ENCODE measurements around the gene RTKN. TPM values are rescaled to one million over a fixed set of nuclear protein-coding genes. Genes with fewer than 3 reads are reported as not detected.
A peak's percentile ranks its signal among the peaks of the same experiment; 100 is the strongest.
"Not testable (repeated sequence)": the region's sequence is repeated elsewhere in the genome, so short reads cannot be mapped to it uniquely, and the experiment has no call there.

RTKN gene
- polyA plus RNA-seq, 2 donors, result 20.2 to 20.8 TPM

GRCh38 chr2:74425523-74425922 is 16.2 kb downstream of the RTKN start:
- H3K36me3 ChIP-seq (ENCODE audit: control insufficient read depth in 2 of 2, insufficient read depth in 2 of 2, low read length in 1 of 2), result peaks cover 7 to 13% of the 10 kb centered on the region in 2 donors
- WGBS, 2 donors, result 55 to 74% methylated on average over 7 of the region's 7 CpGs

DNA sequence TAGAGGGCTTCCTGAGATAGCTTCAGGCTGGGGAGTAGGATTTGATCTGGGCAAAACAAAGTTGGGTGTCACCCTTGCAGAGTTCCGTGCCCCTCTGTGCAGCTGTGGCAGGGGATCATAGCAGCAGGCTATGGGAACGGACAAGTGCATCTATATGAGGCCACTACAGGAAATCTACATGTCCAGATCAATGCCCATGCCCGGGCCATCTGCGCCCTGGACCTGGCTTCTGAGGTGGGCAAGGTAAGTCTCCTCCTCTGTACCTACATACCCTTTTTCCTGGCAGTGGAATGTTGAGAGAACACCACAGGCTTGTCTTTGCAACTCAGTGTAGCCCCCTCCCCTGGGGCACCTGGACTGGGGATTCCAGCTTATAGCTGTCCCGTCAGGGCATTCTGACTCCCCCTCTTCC is 16.7 kb downstream of the RTKN start:
- Histone ChIP-seq H3K27ac (ENCODE audit: low read depth in 2 of 2, low read length in 1 of 2) (peak overlapping the region in 1 of 2 donors; percentile 3), H3K9me3 (ENCODE audit: control insufficient read depth in 2 of 2, insufficient read depth in 1 of 2, low read depth in 1 of 2, low read length in 1 of 2) (no peaks in the 10 kb centered on the region), H3K36me3 (ENCODE audit: control insufficient read depth in 2 of 2, insufficient read depth in 2 of 2, low read length in 1 of 2) (peaks cover 7 to 13% of the 10 kb centered on the region in 2 donors), H3K4me3 (ENCODE audit: low read depth in 1 of 2, low read length in 2 of 2) (no peak overlapping the region), H3K27me3 (ENCODE audit: control insufficient read depth in 1 of 2, insufficient read depth in 2 of 2, low read length in 2 of 2) (no peaks in the 10 kb centered on the region), H3K4me1 (ENCODE audit: control insufficient read depth in 2 of 2, insufficient read depth in 2 of 2, low read length in 1 of 2) (peaks cover 0 to 8% of the 10 kb centered on the region in 2 donors)
- 76 to 77% methylated on average over 5 of the region's 5 CpGs for WGBS, 2 donors

More at GRCh38 chr2:74425523-74425922, 16.2 kb downstream of the RTKN start:
- Histone ChIP-seq H3K4me3 (ENCODE audit: low read depth in 1 of 2, low read length in 2 of 2) (no peak overlapping the region), H3K27ac (ENCODE audit: low read depth in 2 of 2, low read length in 1 of 2) (peak overlapping the region in 1 of 2 donors; percentile 3), H3K27me3 (ENCODE audit: control insufficient read depth in 1 of 2, insufficient read depth in 2 of 2, low read length in 2 of 2) (no peaks in the 10 kb centered on the region), H3K9me3 (ENCODE audit: control insufficient read depth in 2 of 2, insufficient read depth in 1 of 2, low read depth in 1 of 2, low read length in 1 of 2) (no peaks in the 10 kb centered on the region), H3K4me1 (ENCODE audit: control insufficient read depth in 2 of 2, insufficient read depth in 2 of 2, low read length in 1 of 2) (peaks cover 0 to 8% of the 10 kb centered on the region in 2 donors)

GRCh38 chr2:74424139-74424992 is 17.4 kb downstream of the RTKN start:
- WGBS, 2 donors, result 82 to 83% methylated on average over 5 of the region's 5 CpGs
- peaks cover 0 to 8% of the 10 kb centered on the region in 2 donors for H3K4me1 ChIP-seq (ENCODE audit: control insufficient read depth in 2 of 2, insufficient read depth in 2 of 2, low read length in 1 of 2)
- no peaks in the 10 kb centered on the region for H3K27me3 ChIP-seq (ENCODE audit: control insufficient read depth in 1 of 2, insufficient read depth in 2 of 2, low read length in 2 of 2)
- peaks cover 7 to 10% of the 10 kb centered on the region in 2 donors for H3K36me3 ChIP-seq (ENCODE audit: control insufficient read depth in 2 of 2, insufficient read depth in 2 of 2, low read length in 1 of 2)
- no peak overlapping the region for H3K4me3 ChIP-seq (ENCODE audit: low read depth in 1 of 2, low read length in 2 of 2)
- H3K27ac ChIP-seq (ENCODE audit: low read depth in 2 of 2, low read length in 1 of 2), result no peak overlapping the region
- no peaks in the 10 kb centered on the region for H3K9me3 ChIP-seq (ENCODE audit: control insufficient read depth in 2 of 2, insufficient read depth in 1 of 2, low read depth in 1 of 2, low read length in 1 of 2)

- WGBS, 2 donors, result 76% methylated on average over 9 of the region's 9 CpGs
- no peaks in the 10 kb centered on the region for H3K27me3 ChIP-seq (ENCODE audit: control insufficient read depth in 1 of 2, insufficient read depth in 2 of 2, low read length in 2 of 2)
Measured at GRCh38 chr2:74423231-74424095, 18.3 kb downstream of the RTKN start.

GRCh38 chr2:74421221-74421870 is 20.4 kb downstream of the RTKN start, which contains the start of the genes C2orf81 and WDR54:
C2orf81 (minus strand) TSS chr2:74421619; CDS start chr2:74421560, 59 bp downstream.
WDR54 (plus strand) TSS chr2:74421730; CDS start chr2:74422154, 424 bp downstream.
- WGBS, 2 donors, result 0% methylated on average over 52 to 57 of the region's 57 CpGs
- Histone ChIP-seq H3K36me3 (ENCODE audit: control insufficient read depth in 2 of 2, insufficient read depth in 2 of 2, low read length in 1 of 2) (no peaks in the 10 kb centered on the region), H3K4me1 (ENCODE audit: control insufficient read depth in 2 of 2, insufficient read depth in 2 of 2, low read length in 1 of 2) (peaks cover 0 to 8% of the 10 kb centered on the region in 2 donors), H3K9me3 (ENCODE audit: control insufficient read depth in 2 of 2, insufficient read depth in 1 of 2, low read depth in 1 of 2, low read length in 1 of 2) (no peaks in the 10 kb centered on the region), H3K27me3 (ENCODE audit: control insufficient read depth in 1 of 2, insufficient read depth in 2 of 2, low read length in 2 of 2) (no peaks in the 10 kb centered on the region), H3K4me3 (ENCODE audit: low read depth in 1 of 2, low read length in 2 of 2) (peak within 1 kb of the TSS; percentile 45 to 64), H3K27ac (ENCODE audit: low read depth in 2 of 2, low read length in 1 of 2) (peak within 1 kb of the TSS; percentile 74 to 79)

More at GRCh38 chr2:74423231-74424095, 18.3 kb downstream of the RTKN start:
- Histone ChIP-seq H3K4me3 (ENCODE audit: low read depth in 1 of 2, low read length in 2 of 2) (no peak overlapping the region), H3K36me3 (ENCODE audit: control insufficient read depth in 2 of 2, insufficient read depth in 2 of 2, low read length in 1 of 2) (peaks cover 2 to 5% of the 10 kb centered on the region in 2 donors), H3K4me1 (ENCODE audit: control insufficient read depth in 2 of 2, insufficient read depth in 2 of 2, low read length in 1 of 2) (peaks cover 0 to 8% of the 10 kb centered on the region in 2 donors), H3K9me3 (ENCODE audit: control insufficient read depth in 2 of 2, insufficient read depth in 1 of 2, low read depth in 1 of 2, low read length in 1 of 2) (no peaks in the 10 kb centered on the region), H3K27ac (ENCODE audit: low read depth in 2 of 2, low read length in 1 of 2) (no peak overlapping the region)

DNA sequence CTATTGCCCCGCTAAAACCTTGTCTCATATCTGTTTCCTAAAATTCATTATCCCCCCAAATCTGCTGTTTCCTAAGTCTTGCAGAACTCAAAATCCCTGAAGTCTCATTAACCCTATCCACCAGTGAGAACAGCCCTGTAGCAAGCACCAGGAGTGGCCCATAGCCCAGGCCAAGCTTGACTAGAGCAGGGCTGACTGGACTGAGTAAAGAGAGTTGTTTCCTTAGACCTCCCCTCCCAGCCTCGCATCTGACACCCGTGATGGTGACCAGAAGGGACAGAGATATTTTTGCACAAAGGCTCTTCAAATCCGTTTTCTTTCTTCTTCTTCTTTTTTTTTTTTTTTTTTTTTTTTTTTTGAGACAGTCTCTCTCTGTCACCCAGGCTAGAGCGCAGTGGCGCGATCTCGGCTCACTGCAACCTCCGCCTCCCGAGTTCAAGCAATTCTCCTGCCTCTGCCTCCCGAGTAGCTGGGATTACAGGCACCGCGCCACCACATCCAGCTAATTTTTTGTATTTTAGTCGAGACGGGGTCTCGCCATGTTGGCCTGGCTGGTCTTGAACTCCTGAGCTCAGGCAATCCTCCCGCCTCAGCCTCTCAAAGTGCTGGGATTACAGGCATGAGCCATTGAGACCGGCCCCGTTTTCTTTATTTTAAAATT is 21.2 kb downstream of the RTKN start:
- not testable (repeated sequence) for H3K36me3 ChIP-seq (ENCODE audit: control insufficient read depth in 2 of 2, insufficient read depth in 2 of 2, low read length in 1 of 2); H3K4me3 ChIP-seq (ENCODE audit: low read depth in 1 of 2, low read length in 2 of 2); H3K27ac ChIP-seq (ENCODE audit: low read depth in 2 of 2, low read length in 1 of 2); H3K27me3 ChIP-seq (ENCODE audit: control insufficient read depth in 1 of 2, insufficient read depth in 2 of 2, low read length in 2 of 2); H3K4me1 ChIP-seq (ENCODE audit: control insufficient read depth in 2 of 2, insufficient read depth in 2 of 2, low read length in 1 of 2); H3K9me3 ChIP-seq (ENCODE audit: control insufficient read depth in 2 of 2, insufficient read depth in 1 of 2, low read depth in 1 of 2, low read length in 1 of 2)
- WGBS, 2 donors, result 74 to 77% methylated on average over 18 to 19 of the region's 19 CpGs

- H3K4me1 ChIP-seq (ENCODE audit: control insufficient read depth in 2 of 2, insufficient read depth in 2 of 2, low read length in 1 of 2), result peaks cover 0 to 9% of the 10 kb centered on the region in 2 donors
- 75 to 82% methylated on average over 2 of the region's 2 CpGs for WGBS, 2 donors
- no peaks in the 10 kb centered on the region for H3K9me3 ChIP-seq (ENCODE audit: control insufficient read depth in 2 of 2, insufficient read depth in 1 of 2, low read depth in 1 of 2, low read length in 1 of 2)
- peaks cover 0 to 2% of the 10 kb centered on the region in 2 donors for H3K27me3 ChIP-seq (ENCODE audit: control insufficient read depth in 1 of 2, insufficient read depth in 2 of 2, low read length in 2 of 2)
- no peak overlapping the region for H3K4me3 ChIP-seq (ENCODE audit: low read depth in 1 of 2, low read length in 2 of 2)
- no peaks in the 10 kb centered on the region for H3K36me3 ChIP-seq (ENCODE audit: control insufficient read depth in 2 of 2, insufficient read depth in 2 of 2, low read length in 1 of 2)
- no peak overlapping the region for H3K27ac ChIP-seq (ENCODE audit: low read depth in 2 of 2, low read length in 1 of 2)
Measured at GRCh38 chr2:74420006-74420405, 21.7 kb downstream of the RTKN start.

DNA sequence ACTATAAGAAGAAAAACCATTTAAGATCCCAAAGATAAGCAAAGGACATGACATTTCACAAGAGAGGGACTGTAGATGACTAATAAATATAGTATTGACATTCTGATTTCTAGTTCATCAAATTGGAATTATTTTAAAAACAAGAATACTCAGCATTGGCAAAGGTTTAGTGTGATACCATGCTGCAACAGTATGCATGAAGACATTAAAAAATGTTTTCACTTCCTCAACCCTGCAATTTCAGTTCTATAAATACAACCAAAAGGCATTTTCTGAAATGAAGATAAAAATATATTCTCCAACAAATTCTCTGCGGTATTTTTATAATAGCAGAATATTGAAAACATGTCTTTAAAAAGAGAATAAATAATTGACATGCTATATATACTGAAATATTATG is 22.4 kb downstream of the RTKN start:
- H3K27me3 ChIP-seq (ENCODE audit: control insufficient read depth in 1 of 2, insufficient read depth in 2 of 2, low read length in 2 of 2), result peaks cover 0 to 2% of the 10 kb centered on the region in 2 donors
- WGBS, 2 donors, result 83 to 92% methylated on average over 1 of the region's 1 CpG
- H3K36me3 ChIP-seq (ENCODE audit: control insufficient read depth in 2 of 2, insufficient read depth in 2 of 2, low read length in 1 of 2), result no peaks in the 10 kb centered on the region

More for the DNA sequence above, 22.4 kb downstream of the RTKN start:
- H3K27ac ChIP-seq (ENCODE audit: low read depth in 2 of 2, low read length in 1 of 2), result no peak overlapping the region
- H3K9me3 ChIP-seq (ENCODE audit: control insufficient read depth in 2 of 2, insufficient read depth in 1 of 2, low read depth in 1 of 2, low read length in 1 of 2), result no peaks in the 10 kb centered on the region
- H3K4me1 ChIP-seq (ENCODE audit: control insufficient read depth in 2 of 2, insufficient read depth in 2 of 2, low read length in 1 of 2), result peaks cover 2 to 14% of the 10 kb centered on the region in 2 donors
- H3K4me3 ChIP-seq (ENCODE audit: low read depth in 1 of 2, low read length in 2 of 2), result no peak overlapping the region
